GM19324 (cell line): Measurements from ENCODE around the gene IMMP2L.

Source experiments
- ATAC-seq: cut with Tn5 transposase; IDR thresholded peaks from one replicate; pipeline ENCODE4 v1.9.1; 2021; ENCODE audit warnings: mild to moderate bottlenecking, moderate library complexity; ENCODE audit not compliant: unreplicated experiment, low FRiP score

IMMP2L gene

GRCh38 chr7:110918949-110919548 is 643.2 kb downstream of the IMMP2L start:
- ATAC-seq = peak; percentile 71

GRCh38 chr7:110914263-110914662 is 648.0 kb downstream of the IMMP2L start:
- peak; percentile 43 for ATAC-seq

- no peak for ATAC-seq
These were observed 650.7 kb downstream of the IMMP2L start for GRCh38 chr7:110911632-110912031.

- no peak for ATAC-seq
These were observed 653.2 kb downstream of the IMMP2L start for GRCh38 chr7:110909117-110909516.

- ATAC-seq = no peak
These were observed 656.3 kb downstream of the IMMP2L start for GRCh38 chr7:110905773-110906566.

GRCh38 chr7:110898516-110898915 is 663.8 kb downstream of the IMMP2L start:
- ATAC-seq = no peak

- no peak for ATAC-seq
These were observed 664.8 kb downstream of the IMMP2L start for GRCh38 chr7:110897538-110897937.

GRCh38 chr7:110894111-110894510 is 668.2 kb downstream of the IMMP2L start:
- ATAC-seq = no peak

- no peak for ATAC-seq
These were observed 671.1 kb downstream of the IMMP2L start for GRCh38 chr7:110891197-110891596.

- ATAC-seq = no peak
These were observed 672.2 kb downstream of the IMMP2L start for GRCh38 chr7:110890101-110890500.

GRCh38 chr7:110889335-110889734 is 673.0 kb downstream of the IMMP2L start:
- no peak for ATAC-seq

GRCh38 chr7:110888641-110889040 is 673.7 kb downstream of the IMMP2L start:
- ATAC-seq = no peak

GRCh38 chr7:110885474-110885873 is 676.8 kb downstream of the IMMP2L start:
- ATAC-seq = no peak

- no peak for ATAC-seq
These were observed 680.6 kb downstream of the IMMP2L start for GRCh38 chr7:110881721-110882120.

- ATAC-seq = no peak
These were observed 681.3 kb downstream of the IMMP2L start for GRCh38 chr7:110880971-110881370.

- ATAC-seq = no peak
These were observed 685.3 kb downstream of the IMMP2L start for GRCh38 chr7:110877016-110877415.

- ATAC-seq = no peak
These were observed 686.9 kb downstream of the IMMP2L start for GRCh38 chr7:110875346-110875745.

GRCh38 chr7:110871856-110872255 is 690.4 kb downstream of the IMMP2L start:
- ATAC-seq = no peak

- no peak for ATAC-seq
These were observed 691.4 kb downstream of the IMMP2L start for GRCh38 chr7:110870926-110871325.

GRCh38 chr7:110868458-110868857 is 693.8 kb downstream of the IMMP2L start:
- no peak for ATAC-seq

GRCh38 chr7:110867771-110868170 is 694.5 kb downstream of the IMMP2L start:
- ATAC-seq = no peak

GRCh38 chr7:110863258-110863657 is 699.0 kb downstream of the IMMP2L start:
- ATAC-seq = no peak
